ENCODE data around the gene PLXND1.
"Not testable (repeated sequence)": the region's sequence is repeated elsewhere in the genome, so short reads cannot be mapped to it uniquely, and the experiment has no call there.

Gene PLXND1

GRCh38 chr3:129526121-129526900, 80.2 kb downstream of the PLXND1 start:
- no peak for DNase-seq (ENCODE audit: low read depth)

GRCh38 chr3:129525341-129525968, 81.0 kb downstream of the PLXND1 start:
- DNase-seq (ENCODE audit: low read depth) = no peak

- DNase-seq (ENCODE audit: low read depth) = no peak
Measured at GRCh38 chr3:129524081-129524480, 82.4 kb downstream of the PLXND1 start.

DNA sequence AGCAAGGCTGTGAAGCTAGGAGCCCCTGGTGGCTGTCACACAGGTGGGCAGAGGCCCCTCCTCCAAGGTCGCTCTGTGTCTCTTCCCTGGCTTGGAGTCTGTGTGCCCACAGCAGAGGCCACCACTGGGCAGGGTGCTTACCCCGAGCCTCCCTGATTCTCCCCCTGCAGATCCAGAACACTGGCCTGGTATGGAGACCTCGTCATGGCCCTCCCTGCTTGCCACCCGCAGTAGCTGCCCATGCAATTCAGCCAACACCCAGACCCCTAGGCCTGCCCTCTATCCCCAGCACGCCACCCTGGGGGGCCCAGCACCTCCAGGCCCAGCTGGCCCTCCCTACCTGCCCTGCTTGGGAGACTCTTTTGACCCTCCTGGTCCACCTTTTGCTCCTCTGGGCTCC, 83.5 kb downstream of the PLXND1 start:
- no peak for DNase-seq (ENCODE audit: low read depth)

GRCh38 chr3:129521611-129522010, 84.9 kb downstream of the PLXND1 start:
- no peak for DNase-seq (ENCODE audit: low read depth)

DNA sequence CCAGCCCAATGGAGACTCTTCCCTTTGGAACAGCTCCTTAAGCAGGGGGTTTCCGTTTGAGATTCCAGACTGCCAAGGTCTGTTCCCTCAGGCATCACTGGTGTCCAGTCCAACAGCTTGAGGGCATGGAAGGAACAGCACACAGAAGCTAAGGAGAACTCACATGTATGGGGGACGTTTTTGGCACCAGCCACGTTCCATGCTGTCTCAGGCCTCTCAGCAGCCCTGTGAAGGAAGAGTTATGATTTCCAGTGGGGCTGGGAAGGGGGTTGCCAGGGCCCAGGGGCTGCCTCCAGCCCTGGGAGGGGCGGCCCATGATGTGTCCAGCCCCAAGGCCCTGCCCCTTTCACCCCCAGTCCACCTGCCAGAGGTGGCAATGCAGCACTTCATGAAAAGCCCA, 85.5 kb downstream of the PLXND1 start:
- DNase-seq (ENCODE audit: low read depth) = no peak

- DNase-seq (ENCODE audit: low read depth) = no peak
Measured at GRCh38 chr3:129519896-129520715, 86.4 kb downstream of the PLXND1 start.

DNA sequence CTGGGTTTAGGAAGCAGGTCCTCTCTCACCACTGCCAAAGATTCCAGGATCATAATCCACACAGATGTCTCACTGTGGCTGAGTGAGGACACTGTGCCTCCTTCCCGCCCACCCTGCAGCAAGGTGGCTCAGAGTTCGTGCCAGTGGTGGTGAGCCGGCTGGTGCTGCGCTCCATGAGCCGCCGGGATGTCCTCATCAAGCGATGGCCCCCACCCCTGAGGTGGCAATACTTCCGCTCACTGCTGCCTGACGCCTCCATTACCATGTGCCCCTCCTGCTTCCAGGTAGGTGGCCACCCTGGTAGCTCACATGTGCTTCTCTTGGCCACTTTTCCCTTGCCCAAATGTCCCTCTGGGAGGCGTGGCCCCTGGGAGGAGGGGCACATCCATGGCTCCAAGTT, 87.0 kb downstream of the PLXND1 start:
- no peak for DNase-seq (ENCODE audit: low read depth)

DNA sequence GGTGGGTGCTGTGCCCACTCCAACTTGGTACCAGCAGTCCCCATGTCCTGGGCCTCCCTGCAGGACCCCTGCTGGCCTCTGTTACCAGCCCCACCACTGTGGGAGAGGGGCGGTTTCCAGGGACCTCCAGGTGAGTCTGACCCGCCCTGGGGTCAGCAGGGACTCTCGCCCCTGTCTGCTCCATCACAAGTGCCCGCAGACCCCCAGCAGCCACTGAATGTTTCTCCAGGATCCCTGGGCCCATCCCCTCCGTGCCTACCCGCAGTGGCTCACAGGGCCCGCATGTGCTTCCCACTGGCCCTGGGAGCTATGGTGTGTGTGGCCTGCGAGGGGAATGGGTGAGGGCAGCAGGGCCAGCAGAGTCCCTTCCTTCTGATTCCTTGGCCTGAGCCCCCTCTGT, 87.9 kb downstream of the PLXND1 start:
- no peak for DNase-seq (ENCODE audit: low read depth)

DNA sequence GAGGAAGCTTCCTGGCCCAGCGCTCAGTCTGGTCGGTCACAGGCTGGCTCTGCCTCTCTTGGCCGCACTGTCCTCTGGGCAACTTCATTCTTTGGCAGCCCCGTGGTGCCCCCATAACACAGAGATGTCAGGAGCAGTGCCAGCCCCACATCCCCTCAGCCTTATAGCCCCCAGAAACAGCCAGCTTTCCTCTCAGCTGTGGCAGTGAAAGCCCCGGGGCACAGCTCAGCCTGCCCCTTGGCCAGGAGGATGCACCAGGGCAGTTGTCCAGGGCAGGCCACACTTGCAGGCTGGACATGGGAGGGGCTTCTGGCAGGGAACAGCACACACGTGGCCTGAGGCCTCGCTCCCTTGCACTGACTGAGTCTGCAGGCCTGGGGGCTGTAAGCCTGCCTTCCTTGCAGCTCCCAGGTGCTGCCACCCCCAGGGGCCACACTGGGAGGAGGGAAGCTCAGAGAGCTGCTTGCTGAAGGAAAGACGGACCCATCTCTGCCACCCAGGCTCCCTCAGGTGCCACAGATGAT, 88.4 kb downstream of the PLXND1 start:
- DNase-seq (ENCODE audit: low read depth) = no peak

DNA sequence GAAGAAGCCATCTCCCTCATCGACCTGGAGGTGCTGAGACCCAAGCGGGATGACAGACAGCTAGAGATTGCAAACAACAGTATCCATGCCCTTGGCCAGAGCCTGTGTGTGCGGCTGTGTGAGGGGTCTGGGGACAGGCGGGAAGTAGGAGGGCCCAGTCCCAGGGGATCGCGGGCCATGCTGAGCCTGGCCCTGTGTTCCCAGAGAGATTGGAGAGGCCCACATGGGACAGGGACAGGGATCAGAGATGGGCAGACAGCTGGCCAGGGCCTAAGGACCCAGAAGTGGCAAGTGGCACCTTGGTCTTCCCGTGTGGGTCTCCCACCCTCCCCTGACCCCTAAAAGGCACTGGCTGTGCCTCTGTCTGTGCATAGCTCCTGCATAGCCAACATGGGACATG, 89.0 kb downstream of the PLXND1 start:
- DNase-seq (ENCODE audit: low read depth) = no peak

- DNase-seq (ENCODE audit: low read depth) = not testable (repeated sequence)
Measured at GRCh38 chr3:129515821-129516432, 90.5 kb downstream of the PLXND1 start.

DNA sequence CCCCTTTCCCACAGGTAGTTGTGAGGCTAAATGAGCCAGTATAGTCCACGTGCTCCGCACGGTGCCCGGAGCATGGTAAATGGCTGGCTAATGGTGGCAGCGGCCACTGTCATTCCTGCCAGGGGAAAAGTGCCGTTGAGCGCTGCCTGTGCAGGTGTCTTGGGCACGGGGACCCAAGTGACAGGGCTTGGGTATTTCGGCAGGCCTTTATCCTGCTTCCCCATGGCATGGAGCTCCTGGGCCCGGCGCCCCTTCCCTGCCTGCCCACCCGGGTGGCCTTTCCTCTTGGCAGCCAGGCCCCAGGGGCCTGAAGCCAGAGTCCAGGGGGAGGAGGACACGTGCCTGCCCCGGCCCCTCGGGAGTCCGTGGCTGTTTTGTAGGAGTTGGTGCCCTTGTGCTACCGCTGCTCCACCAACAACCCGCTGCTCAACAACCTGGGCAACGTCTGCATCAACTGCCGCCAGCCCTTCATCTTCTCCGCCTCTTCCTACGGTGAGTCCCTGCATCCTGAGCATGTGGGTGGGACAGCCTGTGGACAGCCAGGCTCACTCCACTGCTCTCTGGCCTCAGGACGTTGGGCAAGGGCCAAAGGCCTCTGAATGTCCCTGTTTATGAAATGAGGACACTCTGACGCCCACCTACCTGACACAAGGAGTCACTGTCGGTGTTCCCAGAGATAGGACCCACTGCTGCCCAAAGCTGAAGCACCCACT, 91.2 kb downstream of the PLXND1 start:
- DNase-seq (ENCODE audit: low read depth) = not testable (repeated sequence)

DNA sequence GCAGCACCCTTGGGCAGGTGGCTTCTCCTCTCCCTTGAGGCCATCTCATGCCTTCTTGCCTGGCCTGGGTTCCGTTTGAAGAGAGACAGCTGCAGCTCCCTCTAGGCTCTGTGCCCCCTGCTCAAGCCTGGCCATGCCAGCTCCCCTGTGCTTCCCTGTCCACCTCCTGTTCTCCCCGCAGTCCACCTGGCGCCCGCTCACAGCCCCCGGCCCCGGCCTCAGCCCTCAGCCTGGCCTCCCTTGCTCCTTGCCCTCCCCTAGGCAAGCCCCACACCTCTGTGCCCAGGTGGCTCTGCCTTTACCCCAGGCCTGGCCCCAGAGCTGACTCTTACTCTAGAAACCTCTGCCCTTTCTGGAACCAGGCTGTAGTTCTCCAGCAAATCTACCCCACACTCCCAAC, 91.9 kb downstream of the PLXND1 start:
- no peak for DNase-seq (ENCODE audit: low read depth)

DNA sequence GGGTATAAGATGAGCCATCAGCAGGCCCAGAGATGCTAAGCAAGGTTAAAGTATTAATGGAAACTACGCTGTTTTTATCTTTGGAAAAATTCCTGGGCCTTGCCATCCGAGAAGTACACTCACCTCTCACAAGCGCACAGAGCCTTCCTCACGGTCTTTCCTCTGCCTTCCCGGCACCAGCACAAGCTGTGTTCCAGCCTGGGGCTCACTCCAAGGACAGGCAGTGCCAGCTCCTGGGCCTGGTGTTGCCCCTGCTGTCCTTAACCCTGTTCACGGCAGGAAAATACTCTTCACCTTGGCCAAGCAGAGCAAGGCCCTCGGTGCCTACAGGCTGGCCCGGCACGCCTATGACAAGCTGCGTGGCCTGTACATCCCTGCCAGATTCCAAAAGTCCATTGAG, 92.4 kb downstream of the PLXND1 start:
- DNase-seq (ENCODE audit: low read depth) = no peak

GRCh38 chr3:129513705-129514104, 92.8 kb downstream of the PLXND1 start:
- no peak for DNase-seq (ENCODE audit: low read depth)

- no peak for DNase-seq (ENCODE audit: low read depth)
Measured at GRCh38 chr3:129512595-129512994, 93.9 kb downstream of the PLXND1 start.

- no peak for DNase-seq (ENCODE audit: low read depth)
Measured at GRCh38 chr3:129507181-129507831, 99.2 kb downstream of the PLXND1 start.

GRCh38 chr3:129506231-129506742, 100.2 kb downstream of the PLXND1 start:
- no peak for DNase-seq (ENCODE audit: low read depth)

GRCh38 chr3:129505341-129505740, 101.1 kb downstream of the PLXND1 start:
- DNase-seq (ENCODE audit: low read depth) = no peak

Data from activated T-cell treated with anti-CD3 and anti-CD28 coated beads for 24 hours (primary cell).